Stimulated activated CD4-positive, alpha-beta T cell treated with anti-CD3 and anti-CD28 coated beads, Interleukin-15, amount 100 ng/mL, for 48 hours (primary cell): ENCODE results near the gene RBMS2.
A peak's percentile ranks its signal among the peaks of the same experiment; 100 is the strongest.
"Not testable (repeated sequence)": the region's sequence is repeated elsewhere in the genome, so short reads cannot be mapped to it uniquely, and the experiment has no call there.

ENCODE experiments used
- DNase-seq, 2 donors: peaks; one replicate each; pipeline ENCODE4 v3.0.0-alpha.2; 2020; ENCODE audit warnings: low read depth in 2 of 2

RBMS2 gene, protein sequence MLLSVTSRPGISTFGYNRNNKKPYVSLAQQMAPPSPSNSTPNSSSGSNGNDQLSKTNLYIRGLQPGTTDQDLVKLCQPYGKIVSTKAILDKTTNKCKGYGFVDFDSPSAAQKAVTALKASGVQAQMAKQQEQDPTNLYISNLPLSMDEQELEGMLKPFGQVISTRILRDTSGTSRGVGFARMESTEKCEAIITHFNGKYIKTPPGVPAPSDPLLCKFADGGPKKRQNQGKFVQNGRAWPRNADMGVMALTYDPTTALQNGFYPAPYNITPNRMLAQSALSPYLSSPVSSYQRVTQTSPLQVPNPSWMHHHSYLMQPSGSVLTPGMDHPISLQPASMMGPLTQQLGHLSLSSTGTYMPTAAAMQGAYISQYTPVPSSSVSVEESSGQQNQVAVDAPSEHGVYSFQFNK

GRCh38 chr12:56521590-56522371 is at the start of gene RBMS2:
TSS of gene RBMS2 (plus strand) at chr12:56521820. CDS start at chr12:56522024, 204 bp downstream.
- peak in 1 of 2 donors; percentile 6 for DNase-seq

- DNase-seq = no peak
Measured at GRCh38 chr12:56474389-56474788, 47.2 kb upstream of the RBMS2 start.

DNA sequence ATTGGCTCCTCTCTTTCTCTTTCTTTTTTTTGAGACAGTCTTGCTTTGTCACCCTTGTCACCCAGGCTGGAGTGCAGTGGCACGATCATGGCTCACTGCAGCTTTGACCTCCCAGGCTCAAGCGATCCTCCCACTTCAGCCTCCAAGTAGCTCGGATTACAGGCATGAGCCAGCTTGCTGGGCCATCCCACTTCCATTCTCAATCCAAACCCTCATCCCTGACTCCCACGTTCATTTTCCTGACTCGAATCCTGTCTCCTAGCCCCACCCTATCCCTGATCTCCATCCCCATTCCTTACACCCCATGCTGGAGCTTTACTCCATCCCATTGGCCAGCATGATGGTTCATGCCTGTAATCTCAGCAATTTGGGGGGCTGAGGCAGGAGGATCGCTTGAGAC is 45.5 kb upstream of the RBMS2 start:
- no peak for DNase-seq

DNA sequence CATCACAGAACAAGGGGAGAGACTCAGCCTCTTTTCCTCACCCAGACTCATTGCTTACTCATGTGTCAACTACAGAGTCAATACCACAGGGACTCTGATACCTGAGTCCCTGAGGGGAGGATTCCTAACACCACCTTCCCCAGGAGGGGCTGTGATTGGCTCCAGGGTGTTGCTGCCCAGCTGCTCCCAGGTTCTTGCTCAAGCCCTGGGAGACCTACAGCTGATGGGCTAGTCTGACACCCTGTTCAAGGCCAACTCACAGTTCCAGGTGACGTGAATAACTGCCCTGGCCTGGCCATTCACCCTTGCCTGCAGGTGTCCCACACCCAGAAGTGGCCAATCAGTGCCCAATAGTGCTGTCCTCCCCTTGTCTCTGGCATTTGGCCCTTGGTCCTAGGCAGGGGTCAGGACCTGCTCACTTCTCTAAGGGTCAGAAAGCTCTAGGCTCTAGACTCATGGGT is 44.6 kb upstream of the RBMS2 start:
- no peak for DNase-seq

- no peak for DNase-seq
Measured at GRCh38 chr12:56477521-56478225, 43.9 kb upstream of the RBMS2 start.

DNA sequence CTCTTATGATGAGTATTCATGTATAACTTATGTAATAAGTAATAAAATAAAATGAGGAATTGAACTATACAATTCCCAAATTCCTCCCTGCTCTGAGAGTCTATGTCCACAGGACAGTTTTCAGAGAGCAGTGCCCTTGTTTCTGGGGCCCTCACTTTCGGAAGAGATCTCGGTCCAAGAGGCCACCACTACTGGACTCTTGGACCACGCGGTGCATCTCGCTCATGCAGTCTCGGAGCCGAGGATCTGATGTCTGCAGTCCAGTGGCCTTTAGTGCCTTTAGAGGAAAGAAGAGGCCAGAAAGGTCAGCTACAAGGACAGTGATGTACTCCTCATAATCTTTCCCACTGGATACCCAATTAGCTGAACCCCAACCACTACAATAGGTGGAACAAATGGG is 42.0 kb upstream of the RBMS2 start:
- DNase-seq = no peak

DNA sequence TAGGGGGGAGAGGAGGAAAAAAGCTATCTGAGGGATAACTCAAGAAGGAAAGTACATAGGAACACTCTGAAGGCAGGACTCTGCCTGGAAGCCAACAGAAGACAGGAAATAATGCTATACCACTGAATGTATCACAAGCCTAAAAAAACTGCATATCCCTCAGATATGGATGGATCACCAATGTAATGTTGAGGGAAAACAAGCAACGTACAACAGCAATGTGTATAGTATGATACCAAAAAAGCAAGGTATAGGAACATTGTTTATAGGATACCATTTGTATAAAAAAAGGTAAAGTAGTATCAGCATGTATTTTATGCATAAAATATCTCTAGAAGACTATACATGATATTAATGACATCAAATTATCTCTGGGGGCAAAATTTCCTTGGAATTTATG is 37.1 kb upstream of the RBMS2 start:
- no peak for DNase-seq

DNA sequence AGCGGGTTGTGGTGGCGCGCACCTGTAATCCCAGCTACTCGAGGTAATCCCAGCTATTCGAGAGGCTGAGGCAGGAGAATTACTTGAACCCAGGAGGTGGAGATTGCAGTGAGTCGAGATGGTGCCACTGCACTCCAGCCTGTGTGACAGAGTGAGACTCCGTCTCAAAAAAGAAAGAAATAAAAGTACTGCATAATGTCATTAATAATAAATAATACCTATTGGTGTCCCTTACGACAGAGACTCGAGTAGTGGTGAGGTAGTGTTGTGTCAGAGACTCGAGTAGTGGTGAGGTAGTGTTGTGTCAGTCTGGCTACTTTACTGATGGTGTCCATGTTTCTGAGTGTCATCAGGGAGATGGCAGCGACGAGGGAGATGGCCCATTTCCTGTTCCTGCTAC is 34.9 kb upstream of the RBMS2 start:
- no peak for DNase-seq

GRCh38 chr12:56487448-56488040 is 34.1 kb upstream of the RBMS2 start:
- no peak for DNase-seq

DNA sequence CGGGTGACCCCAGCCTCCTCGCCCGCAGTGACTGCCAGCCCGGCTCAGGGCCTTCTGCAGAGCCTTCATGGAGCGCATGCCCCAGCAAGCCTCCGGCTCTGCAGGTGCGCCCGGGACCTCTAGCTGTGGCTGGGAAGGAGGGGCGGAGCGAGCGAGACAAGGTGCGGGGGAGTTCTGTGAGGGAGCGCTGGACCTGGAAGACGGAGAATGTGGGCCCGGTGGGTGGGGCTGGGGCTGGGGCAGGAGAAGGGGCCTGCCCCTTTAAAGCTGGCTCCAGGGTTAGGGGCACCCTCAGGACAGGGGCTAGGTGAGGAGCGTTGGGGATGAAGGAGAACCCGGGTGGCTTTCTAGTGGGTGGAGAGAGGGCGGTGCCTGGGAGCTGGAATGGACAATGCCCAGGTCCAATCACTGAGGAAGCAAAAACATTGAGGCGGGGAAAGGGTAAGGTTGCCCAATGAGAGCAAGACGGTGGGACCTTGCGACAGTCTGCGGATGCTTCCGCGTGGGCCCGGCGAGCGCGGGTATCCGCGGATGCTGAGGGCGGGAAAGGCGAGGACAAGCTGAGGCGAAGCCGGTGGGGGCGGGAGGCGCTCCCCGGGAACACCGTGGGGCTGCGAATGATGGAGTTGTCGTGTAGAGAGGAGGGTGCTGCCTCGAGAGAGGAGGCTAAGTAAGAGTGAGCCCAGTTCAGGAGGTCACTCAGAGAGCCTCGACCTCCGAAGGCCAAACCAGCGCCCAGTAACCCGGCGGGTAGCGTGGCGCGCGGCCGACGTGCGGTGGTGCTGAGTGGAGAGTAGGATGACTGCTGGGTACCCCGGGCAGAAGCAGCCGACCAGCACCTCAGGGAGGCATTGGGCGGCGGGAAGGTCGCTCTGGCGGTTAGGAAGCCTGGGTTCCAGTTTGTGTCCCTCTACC is 33.3 kb upstream of the RBMS2 start, which contains the start of gene GLS2:
GLS2 (minus strand) TSS at position 121 of the 915 bp plus-strand sequence; CDS start at position 78, 43 bp downstream.
- DNase-seq = peak; percentile 57 to 69

DNA sequence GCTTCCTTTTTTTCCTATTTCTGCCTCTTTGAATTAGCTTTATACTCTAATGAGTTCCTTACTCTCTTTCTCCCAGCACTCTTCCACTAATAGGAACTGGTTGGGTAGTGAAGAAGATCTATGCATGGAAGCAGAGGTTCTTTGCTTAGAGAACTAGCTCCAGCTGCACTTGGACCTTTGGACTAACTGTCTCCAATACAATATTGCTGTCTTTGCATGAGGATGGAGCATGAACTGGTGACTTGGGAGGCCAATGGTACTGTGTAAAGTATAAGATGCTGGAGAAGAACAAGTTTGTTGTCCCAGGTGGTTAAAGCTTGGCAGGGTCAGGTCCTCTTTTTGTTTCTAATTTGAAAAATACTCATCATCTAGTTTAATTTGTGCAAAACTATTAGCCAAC is 31.3 kb upstream of the RBMS2 start:
- DNase-seq = no peak

DNA sequence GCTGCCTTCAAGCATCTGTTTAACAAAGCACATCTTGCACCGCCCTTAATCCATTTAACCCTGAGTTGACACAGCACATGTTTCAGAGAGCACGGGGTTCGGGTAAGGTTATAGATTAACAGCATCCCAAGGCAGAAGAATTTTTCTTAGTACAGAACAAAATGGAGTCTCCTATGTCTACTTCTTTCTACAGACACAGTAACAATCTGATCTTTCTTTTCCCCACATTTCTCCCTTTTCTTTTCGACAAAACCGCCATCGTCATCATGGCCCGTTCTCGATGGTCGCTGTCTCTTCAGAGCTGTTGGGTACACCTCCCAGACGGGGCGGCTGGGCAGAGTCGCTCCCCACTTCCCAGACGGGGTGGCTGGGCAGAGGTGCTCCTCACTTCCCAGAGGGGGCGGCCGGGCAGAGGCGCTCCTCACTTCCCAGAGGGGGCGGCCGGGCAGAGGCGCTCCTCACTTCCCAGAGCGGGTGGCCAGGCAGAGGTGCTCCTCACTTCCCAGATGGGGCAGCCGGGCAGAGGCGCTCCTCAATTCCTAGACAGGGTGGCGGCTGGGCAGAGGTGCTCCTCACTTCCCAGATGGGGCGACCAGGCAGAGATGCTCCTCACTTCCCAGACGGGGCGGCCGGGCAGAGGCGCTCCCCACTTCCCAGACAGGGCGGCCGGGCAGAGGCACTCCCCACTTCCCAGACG is 28.1 kb upstream of the RBMS2 start:
- DNase-seq = not testable (repeated sequence)

- not testable (repeated sequence) for DNase-seq
Measured at GRCh38 chr12:56494106-56494415, 27.6 kb upstream of the RBMS2 start.

DNA sequence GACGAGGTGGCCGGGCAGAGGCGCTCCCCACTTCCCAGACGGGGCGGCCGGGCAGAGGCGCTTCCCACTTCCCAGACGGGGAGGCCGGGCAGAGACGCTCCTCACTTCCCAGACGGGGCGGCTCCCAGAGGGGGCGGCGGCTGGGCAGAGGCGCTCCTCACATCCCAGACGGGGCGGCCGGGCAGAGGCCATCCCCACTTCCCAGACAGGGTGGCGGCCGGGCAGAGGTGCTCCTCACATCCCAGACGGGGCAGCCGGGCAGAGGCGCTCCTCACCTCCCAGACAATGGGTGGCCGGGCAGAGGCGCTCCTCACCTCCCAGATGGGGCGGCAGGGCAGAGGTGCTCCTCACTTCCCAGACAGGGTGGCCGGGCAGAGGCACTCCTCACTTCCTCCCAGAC is 27.1 kb upstream of the RBMS2 start:
- not testable (repeated sequence) for DNase-seq

DNA sequence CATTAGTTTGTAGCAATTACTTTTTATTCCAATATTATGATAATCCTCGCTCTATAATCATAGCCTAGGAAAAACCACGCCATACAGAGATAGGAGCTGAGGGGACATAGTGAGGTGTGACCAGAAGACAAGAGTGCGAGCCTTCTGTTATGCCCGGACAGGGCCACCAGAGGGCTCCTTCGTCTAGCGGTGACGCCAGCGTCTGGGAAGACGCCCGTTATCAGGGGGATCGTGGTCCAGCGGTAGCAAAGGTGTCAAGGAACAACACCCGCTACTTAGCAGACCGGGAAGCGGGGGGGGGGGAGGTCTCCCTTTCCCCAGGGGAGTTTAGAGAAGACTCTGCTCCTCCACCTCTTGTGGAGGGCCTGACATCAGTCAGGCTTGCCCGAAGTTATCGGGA is 24.9 kb upstream of the RBMS2 start:
- peak; percentile 35 to 49 for DNase-seq

DNA sequence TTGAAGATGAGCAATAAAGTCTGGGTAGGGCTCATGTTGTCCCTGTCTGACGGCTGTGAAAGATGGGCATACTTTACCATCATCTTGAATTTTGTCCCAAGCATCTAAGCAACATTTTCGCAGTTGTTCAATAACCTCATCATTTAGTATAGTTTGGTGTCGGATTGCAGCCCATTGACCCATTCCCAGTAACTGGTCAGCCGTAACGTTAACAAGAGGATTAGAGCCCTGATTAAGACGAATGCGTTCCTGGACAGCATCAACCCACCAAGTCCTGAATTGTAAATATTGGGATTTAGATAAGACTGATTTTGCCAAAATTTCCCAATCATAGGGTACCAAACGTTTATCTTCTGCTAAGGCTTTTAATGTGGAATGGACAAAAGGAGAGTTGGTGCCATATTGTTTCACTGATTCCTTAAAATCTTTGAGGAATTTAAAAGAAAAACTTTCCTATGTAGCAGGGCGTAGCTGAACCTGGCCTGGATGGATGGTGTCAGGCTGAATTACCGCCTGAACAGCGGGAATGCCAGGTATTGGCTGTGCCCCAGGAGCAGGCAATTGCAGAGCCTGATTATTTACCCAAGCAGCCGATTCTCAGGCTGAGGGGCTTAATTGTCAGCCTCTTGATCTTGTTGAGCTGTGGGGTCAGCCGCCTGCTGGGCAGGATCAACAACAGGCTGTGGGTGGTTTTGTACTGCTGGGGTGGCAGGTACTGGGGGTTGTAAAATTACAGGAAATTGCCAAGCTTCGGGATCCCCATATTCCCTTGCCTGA is 23.3 kb upstream of the RBMS2 start:
- not testable (repeated sequence) for DNase-seq

GRCh38 chr12:56499452-56499851 is 22.2 kb upstream of the RBMS2 start:
- DNase-seq = not testable (repeated sequence)

DNA sequence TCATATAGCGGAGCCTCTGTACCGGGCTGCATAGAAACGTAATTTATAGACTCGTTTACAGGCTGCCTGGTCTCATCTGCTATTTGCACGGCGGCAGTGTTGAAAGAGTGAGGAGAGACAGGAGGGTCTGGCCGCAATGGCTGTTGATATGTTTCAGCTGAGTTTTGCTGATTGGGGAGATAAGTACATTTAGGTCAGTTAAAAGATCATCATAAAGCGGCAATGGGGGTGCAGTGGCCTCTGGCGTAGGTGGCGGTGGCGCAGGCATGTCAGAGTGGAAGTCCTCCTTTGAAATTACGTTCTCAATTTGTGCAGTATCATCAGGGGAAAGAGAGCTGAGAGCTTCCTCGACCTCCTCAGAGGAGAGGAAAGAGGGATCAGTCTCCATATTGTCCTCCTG is 21.7 kb upstream of the RBMS2 start:
- DNase-seq = not testable (repeated sequence)

- DNase-seq = no peak
Measured at GRCh38 chr12:56510786-56511185, 10.8 kb upstream of the RBMS2 start.

DNA sequence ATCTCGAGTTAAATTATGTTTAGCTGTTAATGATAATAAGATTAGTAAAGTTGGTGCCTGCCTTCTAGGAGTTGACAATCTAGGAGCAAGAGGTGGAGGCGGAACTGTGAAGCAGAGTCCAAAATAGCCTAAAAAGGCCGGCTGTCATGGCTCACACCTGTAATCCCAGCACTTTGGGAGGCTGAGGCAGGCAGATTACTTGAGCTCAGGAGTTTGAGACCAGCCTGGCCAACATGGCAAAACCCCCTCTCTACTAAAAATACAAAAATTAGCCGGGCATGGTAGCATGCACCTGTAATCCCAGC is 7.7 kb upstream of the RBMS2 start:
- DNase-seq = not testable (repeated sequence)
